ENCODE results near the gene STIM2. TPM values are rescaled to one million over a fixed set of nuclear protein-coding genes. Genes with fewer than 3 reads are reported as not detected.
"Not testable (repeated sequence)": the region's sequence is repeated elsewhere in the genome, so short reads cannot be mapped to it uniquely, and the experiment has no call there.

The STIM2 gene
- total RNA-seq, 2 experiments from 2014 or later = 44.7 to 45.4 TPM

- POLR2A ChIA-PET = no interaction called here
- CTCF ChIA-PET = interaction anchor here (1.2 kb wide), 1 partner anchor 477 kb away, joined by 3 read pairs; no protein-coding TSS in a partner anchor
These were observed 75.8 kb downstream of the STIM2 start for GRCh38 chr4:26936284-26937065.

GRCh38 chr4:26937139-26937538 lies 76.5 kb downstream of the STIM2 start:
- ChIA-PET POLR2A (no interaction called here), CTCF (no interaction called here)

- POLR2A ChIA-PET = no interaction called here
These were observed 76.9 kb downstream of the STIM2 start for GRCh38 chr4:26937567-26937966.

GRCh38 chr4:26938516-26938915 lies 77.9 kb downstream of the STIM2 start:
- ChIA-PET POLR2A (no interaction called here), CTCF (no interaction called here)

More at GRCh38 chr4:26937567-26937966, 76.9 kb downstream of the STIM2 start:
- CTCF ChIA-PET = no interaction called here

GRCh38 chr4:26941951-26942350 lies 81.3 kb downstream of the STIM2 start:
- CTCF ChIA-PET = no interaction called here
- POLR2A ChIA-PET = no interaction called here

- ChIA-PET CTCF (no interaction called here), POLR2A (no interaction called here)
These were observed 82.2 kb downstream of the STIM2 start for GRCh38 chr4:26942871-26943270.

- ChIA-PET POLR2A (no interaction called here), CTCF (no interaction called here)
These were observed 82.8 kb downstream of the STIM2 start for GRCh38 chr4:26943391-26943790.

- POLR2A ChIA-PET = no interaction called here
- CTCF ChIA-PET = no interaction called here
These were observed 85.2 kb downstream of the STIM2 start for GRCh38 chr4:26945794-26946193.

- POLR2A ChIA-PET = no interaction called here
- CTCF ChIA-PET = no interaction called here
These were observed 86.7 kb downstream of the STIM2 start for GRCh38 chr4:26947318-26947717.

GRCh38 chr4:26950446-26950845 lies 89.8 kb downstream of the STIM2 start:
- POLR2A ChIA-PET = no interaction called here

GRCh38 chr4:26952891-26953290 lies 92.2 kb downstream of the STIM2 start:
- ChIA-PET POLR2A (no interaction called here), CTCF (no interaction called here)

More at GRCh38 chr4:26950446-26950845, 89.8 kb downstream of the STIM2 start:
- CTCF ChIA-PET = interaction anchor here (1.6 kb wide), 1 partner anchor 9 kb away, joined by 3 read pairs; no protein-coding TSS in a partner anchor

- CTCF ChIA-PET = no interaction called here
- POLR2A ChIA-PET = no interaction called here
These were observed 92.7 kb downstream of the STIM2 start for GRCh38 chr4:26953366-26953765.

GRCh38 chr4:26953770-26954423 lies 93.3 kb downstream of the STIM2 start:
- ChIA-PET CTCF (no interaction called here), POLR2A (interaction anchor here (0.6 kb wide), 1 partner anchor 573 kb away, joined by 4 read pairs; no protein-coding TSS in a partner anchor)

GRCh38 chr4:26955241-26955640 lies 94.6 kb downstream of the STIM2 start:
- CTCF ChIA-PET = no interaction called here
- POLR2A ChIA-PET = no interaction called here

GRCh38 chr4:26958925-26959653 lies 98.4 kb downstream of the STIM2 start:
- CTCF ChIA-PET = interaction anchor here (1.1 kb wide), 1 partner anchor 9 kb away, joined by 3 read pairs; no protein-coding TSS in a partner anchor
- POLR2A ChIA-PET = no interaction called here

- ChIA-PET CTCF (interaction anchor here (1.1 kb wide), 1 partner anchor 10 kb away, joined by 3 read pairs; no protein-coding TSS in a partner anchor), POLR2A (no interaction called here)
These were observed 99.0 kb downstream of the STIM2 start for GRCh38 chr4:26959654-26960047.

GRCh38 chr4:26962720-26963119 lies 102.1 kb downstream of the STIM2 start:
- ChIA-PET POLR2A (no interaction called here), CTCF (no interaction called here)

- ChIA-PET POLR2A (no interaction called here), CTCF (no interaction called here)
These were observed 103.9 kb downstream of the STIM2 start for GRCh38 chr4:26964512-26964911.

GRCh38 chr4:26964994-26965393 lies 104.4 kb downstream of the STIM2 start:
- ChIA-PET POLR2A (no interaction called here), CTCF (no interaction called here)

GRCh38 chr4:26975464-26976181 lies 115.0 kb downstream of the STIM2 start:
- CTCF ChIA-PET, POLR2A ChIA-PET: not testable (repeated sequence)

Data from activated CD8-positive, alpha-beta memory T cell treated with anti-CD3 and anti-CD28 coated beads for 36 hours (primary cell).